Immature natural killer cell (primary cell): ENCODE data around the gene AMOTL2. TPM values are rescaled to one million over a fixed set of nuclear protein-coding genes. Genes with fewer than 3 reads are reported as not detected.

ENCODE experiments used
- DNase-seq, 3 donors: peaks; one replicate each; pipeline ENCODE4 v3.0.0; 2022; ENCODE audit warnings: mixed read lengths in 1 of 3
- H3K27ac Mint-ChIP-seq, 6 donors: one replicate each; pipeline ENCODE4 v1.8.0; 2020; ENCODE audit warnings: mixed read lengths in 6 of 6, mild to moderate bottlenecking in 5 of 6, inconsistent platforms in 4 of 6, moderate library complexity in 3 of 6
- H3K27me3 Mint-ChIP-seq, 3 donors: one replicate each; pipeline ENCODE4 v1.8.0; 2020 to 2021; ENCODE audit warnings: low read depth in 3 of 3, mild to moderate bottlenecking in 3 of 3, mixed read lengths in 3 of 3, moderate library complexity in 3 of 3, inconsistent platforms in 1 of 3
- H3K36me3 Mint-ChIP-seq, 3 donors: one replicate each; pipeline ENCODE4 v1.8.0; 2020; ENCODE audit warnings: mixed read lengths in 3 of 3, inconsistent platforms in 2 of 3, mild to moderate bottlenecking in 2 of 3
- H3K4me1 Mint-ChIP-seq, 2 donors: one replicate each; pipeline ENCODE4 v1.8.0; 2020; ENCODE audit warnings: inconsistent platforms in 2 of 2, mild to moderate bottlenecking in 2 of 2, mixed read lengths in 2 of 2, moderate library complexity in 1 of 2
- H3K4me3 Mint-ChIP-seq, 5 donors: one replicate each; pipeline ENCODE4 v1.8.0; 2020; ENCODE audit warnings: mild to moderate bottlenecking in 5 of 5, mixed read lengths in 5 of 5, inconsistent platforms in 3 of 5, moderate library complexity in 3 of 5
- H3K9me3 Mint-ChIP-seq, 6 donors: one replicate each; pipeline ENCODE4 v1.8.0; 2020; ENCODE audit warnings: mild to moderate bottlenecking in 6 of 6, mixed read lengths in 6 of 6, inconsistent platforms in 4 of 6, moderate library complexity in 3 of 6
- polyA plus RNA-seq, 3 donors: library from polyadenylated mRNA; unstranded; fragments of 300-500 nt; fragmentation: Illumina TruSeq; gene quantifications; one replicate each; pipeline ENCODE4 v1.2.3, GENCODE V29; 2021

AMOTL2 gene
- polyA plus RNA-seq, 3 donors from 2014 or later: not detected

GRCh38 chr3:134389865-134390264 is 15.6 kb upstream of the AMOTL2 start:
- Mint-ChIP-seq H3K27ac (no peak overlapping the region), H3K36me3 (no peaks in the 10 kb centered on the region), H3K27me3 (peaks cover 0 to 7% (median 2%) of the 10 kb centered on the region in 3 donors), H3K4me1 (no peaks in the 10 kb centered on the region), H3K9me3 (no peaks in the 10 kb centered on the region), H3K4me3 (no peak overlapping the region)
- no peak for DNase-seq

DNA sequence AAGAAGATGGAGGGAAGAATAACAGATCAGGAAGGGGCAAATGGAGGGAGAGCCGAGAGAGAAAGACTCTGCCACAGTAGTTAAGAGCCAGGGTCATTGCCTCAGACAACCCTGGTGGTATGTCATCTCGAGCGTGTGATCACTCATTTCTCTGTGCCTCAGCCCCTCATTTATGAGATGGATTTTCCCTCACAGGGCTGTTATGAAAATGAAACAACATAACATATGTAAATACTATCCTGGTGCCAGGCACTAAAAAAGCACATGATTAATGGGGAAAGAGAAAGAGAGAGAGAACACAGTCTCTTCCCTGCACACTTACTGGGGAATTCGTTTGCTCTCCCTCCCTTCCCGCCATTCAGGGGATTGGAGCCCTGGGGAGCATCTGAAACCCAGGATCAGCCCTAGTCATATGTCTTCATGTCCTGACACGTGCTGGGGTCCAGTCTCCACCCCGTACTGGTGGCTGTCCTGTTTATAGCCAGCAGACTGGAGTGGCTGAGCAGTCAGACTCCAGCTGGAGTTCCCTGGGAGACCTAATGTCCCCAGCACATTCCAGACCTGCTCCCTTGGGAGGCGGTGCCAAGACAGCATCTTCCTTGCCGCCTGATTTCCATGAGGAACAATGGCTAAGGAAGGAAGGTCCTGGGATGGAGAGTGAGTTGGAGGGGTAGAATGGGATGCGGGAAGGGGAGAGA is 14.7 kb upstream of the AMOTL2 start:
- Mint-ChIP-seq H3K9me3 (no peaks in the 10 kb centered on the region), H3K36me3 (no peaks in the 10 kb centered on the region), H3K27ac (no peak overlapping the region), H3K27me3 (peaks cover 1 to 7% (median 2%) of the 10 kb centered on the region in 3 donors), H3K4me1 (no peaks in the 10 kb centered on the region), H3K4me3 (no peak overlapping the region)
- DNase-seq: no peak

- DNase-seq: no peak
- Mint-ChIP-seq H3K9me3 (no peaks in the 10 kb centered on the region), H3K27ac (no peak overlapping the region), H3K27me3 (peaks cover 2 to 7% (median 2%) of the 10 kb centered on the region in 3 donors), H3K4me3 (no peak overlapping the region), H3K4me1 (no peaks in the 10 kb centered on the region), H3K36me3 (no peaks in the 10 kb centered on the region)
Observed at GRCh38 chr3:134388292-134388691, 14.0 kb upstream of the AMOTL2 start.

DNA sequence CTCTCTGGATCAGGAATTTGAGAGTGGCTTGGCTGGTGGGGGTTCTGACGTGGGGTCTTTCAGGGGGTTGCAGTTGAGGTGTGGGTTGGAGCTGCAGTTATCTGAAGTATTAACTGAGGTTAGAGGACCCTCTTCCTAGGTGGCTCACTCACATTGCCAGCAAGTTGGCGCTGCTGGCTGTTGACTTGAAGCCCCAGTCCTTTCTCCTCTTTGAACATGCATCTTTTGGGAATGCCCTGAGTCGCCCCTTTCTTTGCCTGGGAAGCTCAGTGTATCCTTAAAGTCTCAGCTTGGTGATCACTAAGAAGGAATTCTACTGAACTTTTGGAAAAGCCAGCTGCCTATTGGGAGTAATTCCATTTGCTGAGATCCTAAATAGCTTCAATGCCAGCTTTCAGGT is 13.0 kb upstream of the AMOTL2 start:
- H3K27ac Mint-ChIP-seq: no peak overlapping the region
- H3K27me3 Mint-ChIP-seq: peaks cover 2 to 7% (median 4%) of the 10 kb centered on the region in 3 donors
- H3K36me3 Mint-ChIP-seq: no peaks in the 10 kb centered on the region
- DNase-seq: no peak
- no peak overlapping the region for H3K4me3 Mint-ChIP-seq
- H3K9me3 Mint-ChIP-seq: no peaks in the 10 kb centered on the region
- no peaks in the 10 kb centered on the region for H3K4me1 Mint-ChIP-seq

DNA sequence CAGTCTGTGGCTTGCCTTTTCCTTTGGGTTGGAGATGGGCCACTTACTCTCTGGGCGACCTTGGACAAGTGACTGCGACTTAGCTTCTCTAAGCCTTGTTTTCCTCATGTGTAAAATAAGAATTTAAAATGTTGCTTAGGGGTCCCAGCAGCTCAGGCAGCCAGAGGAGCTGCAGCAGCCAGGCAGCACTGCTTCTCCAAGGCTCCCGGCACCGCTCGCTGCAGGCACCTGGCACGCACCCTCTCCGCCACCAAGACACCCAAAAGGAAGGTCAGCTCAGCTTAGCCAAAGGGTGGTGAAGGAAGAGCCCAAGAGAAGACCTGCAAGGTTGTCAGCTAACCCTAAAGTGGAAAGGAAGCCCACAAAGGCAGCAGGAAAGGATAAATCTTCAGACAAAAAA is 10.7 kb upstream of the AMOTL2 start:
- DNase-seq: no peak
- Mint-ChIP-seq H3K9me3 (no peaks in the 10 kb centered on the region), H3K27ac (no peak overlapping the region), H3K4me1 (no peaks in the 10 kb centered on the region), H3K27me3 (peaks cover under 1 to 6% (median 4%) of the 10 kb centered on the region in 3 donors), H3K4me3 (no peak overlapping the region), H3K36me3 (no peaks in the 10 kb centered on the region)

- H3K4me1 Mint-ChIP-seq: no peaks in the 10 kb centered on the region
- no peak overlapping the region for H3K27ac Mint-ChIP-seq
- H3K36me3 Mint-ChIP-seq: no peaks in the 10 kb centered on the region
- H3K9me3 Mint-ChIP-seq: no peaks in the 10 kb centered on the region
- H3K4me3 Mint-ChIP-seq: no peak overlapping the region
- H3K27me3 Mint-ChIP-seq: peaks cover 1 to 9% (median 2%) of the 10 kb centered on the region in 3 donors
- DNase-seq: no peak
Observed at GRCh38 chr3:134381831-134382442, 7.7 kb upstream of the AMOTL2 start.

DNA sequence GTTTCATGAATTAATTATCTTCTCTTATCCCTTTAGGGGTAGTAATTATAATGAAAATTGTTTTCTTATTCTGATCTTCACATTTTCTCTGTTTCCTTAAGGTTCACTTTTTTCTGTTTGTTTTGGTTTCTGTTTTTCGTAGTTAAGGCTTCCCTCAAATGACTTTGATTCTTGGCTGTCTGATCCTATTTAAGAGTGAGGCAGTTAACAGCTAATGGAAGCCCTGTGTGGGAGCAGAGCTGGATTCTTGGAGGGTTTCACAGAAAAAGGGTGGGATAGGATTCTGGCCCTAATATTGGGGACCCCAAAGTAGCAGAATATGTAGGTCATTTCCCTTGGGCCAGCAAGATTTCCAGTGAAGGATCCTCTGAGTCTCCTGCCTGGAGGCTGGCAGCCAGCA is 6.8 kb upstream of the AMOTL2 start:
- DNase-seq: no peak
- H3K4me1 Mint-ChIP-seq: no peaks in the 10 kb centered on the region
- H3K36me3 Mint-ChIP-seq: no peaks in the 10 kb centered on the region
- no peak overlapping the region for H3K27ac Mint-ChIP-seq
- H3K27me3 Mint-ChIP-seq: peaks cover 3 to 9% (median 6%) of the 10 kb centered on the region in 3 donors
- no peaks in the 10 kb centered on the region for H3K9me3 Mint-ChIP-seq
- no peak overlapping the region for H3K4me3 Mint-ChIP-seq

DNA sequence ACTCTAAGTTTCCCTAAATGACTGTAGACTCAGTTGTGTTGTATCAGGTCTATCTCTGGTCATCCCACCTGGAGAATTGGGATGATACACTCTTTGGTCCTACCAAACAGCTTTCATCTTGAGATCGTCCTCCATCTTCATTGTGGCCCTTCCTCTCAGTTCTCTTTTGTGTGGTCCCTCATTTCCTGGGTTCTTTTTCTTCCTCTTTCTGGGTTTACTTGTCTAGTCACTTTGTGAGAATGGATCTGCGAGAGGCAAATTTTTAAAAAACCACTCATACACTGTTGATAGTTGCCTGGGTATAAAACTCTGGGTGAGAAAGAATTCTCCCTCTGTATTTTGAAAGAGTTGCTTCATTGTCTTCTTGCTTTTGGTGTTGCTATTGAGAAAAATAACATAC is 6.0 kb upstream of the AMOTL2 start:
- Mint-ChIP-seq H3K27ac (no peak overlapping the region), H3K36me3 (no peaks in the 10 kb centered on the region), H3K9me3 (no peaks in the 10 kb centered on the region), H3K4me3 (no peak overlapping the region), H3K27me3 (peaks cover 4 to 13% (median 12%) of the 10 kb centered on the region in 3 donors), H3K4me1 (peaks cover 3 to 5% of the 10 kb centered on the region in 2 donors)
- no peak for DNase-seq

GRCh38 chr3:134378818-134379217 is 4.6 kb upstream of the AMOTL2 start:
- no peak for DNase-seq
- Mint-ChIP-seq H3K36me3 (no peaks in the 10 kb centered on the region), H3K4me1 (peaks cover 11 to 12% of the 10 kb centered on the region in 2 donors), H3K27me3 (peaks cover 5 to 20% (median 11%) of the 10 kb centered on the region in 3 donors), H3K4me3 (no peak overlapping the region), H3K9me3 (no peaks in the 10 kb centered on the region), H3K27ac (no peak overlapping the region)

DNA sequence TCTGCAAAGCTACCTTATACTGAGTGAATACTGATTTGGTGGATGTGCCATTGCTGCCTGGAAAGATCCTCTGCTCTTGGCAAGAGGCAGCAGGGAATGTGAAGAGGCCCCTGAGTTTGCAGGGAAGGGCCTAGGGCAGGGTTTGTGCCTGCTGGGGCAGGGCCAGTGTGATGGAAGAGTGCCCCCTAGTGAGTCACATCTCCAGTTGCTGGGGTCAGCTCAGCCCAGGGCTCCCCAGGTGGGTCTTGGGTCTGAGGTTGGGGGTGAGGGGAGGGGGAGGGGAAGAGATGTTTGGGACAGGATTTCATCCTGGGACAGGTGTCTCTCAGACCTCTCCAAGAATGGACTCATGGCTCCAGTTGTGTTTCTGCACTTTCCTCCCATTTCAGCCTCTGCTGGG is 4.1 kb upstream of the AMOTL2 start:
- H3K27me3 Mint-ChIP-seq: peaks cover 5 to 20% (median 11%) of the 10 kb centered on the region in 3 donors
- no peaks in the 10 kb centered on the region for H3K9me3 Mint-ChIP-seq
- no peak overlapping the region for H3K4me3 Mint-ChIP-seq
- peak; percentile 6 to 19 (median 10) for DNase-seq
- H3K4me1 Mint-ChIP-seq: peaks cover 11 to 12% of the 10 kb centered on the region in 2 donors
- H3K27ac Mint-ChIP-seq: no peak overlapping the region
- H3K36me3 Mint-ChIP-seq: no peaks in the 10 kb centered on the region

- DNase-seq: no peak
- Mint-ChIP-seq H3K4me3 (no peak overlapping the region), H3K27me3 (peaks cover 5 to 20% (median 11%) of the 10 kb centered on the region in 3 donors), H3K27ac (no peak overlapping the region), H3K9me3 (no peaks in the 10 kb centered on the region), H3K36me3 (no peaks in the 10 kb centered on the region), H3K4me1 (peaks cover 11 to 12% of the 10 kb centered on the region in 2 donors)
Observed at GRCh38 chr3:134377896-134378295, 3.6 kb upstream of the AMOTL2 start.

GRCh38 chr3:134376786-134377426 is 2.7 kb upstream of the AMOTL2 start:
- no peaks in the 10 kb centered on the region for H3K9me3 Mint-ChIP-seq
- peaks cover 11 to 12% of the 10 kb centered on the region in 2 donors for H3K4me1 Mint-ChIP-seq
- no peak overlapping the region for H3K4me3 Mint-ChIP-seq
- DNase-seq: no peak
- H3K36me3 Mint-ChIP-seq: no peaks in the 10 kb centered on the region
- no peak overlapping the region for H3K27ac Mint-ChIP-seq
- peaks cover 5 to 20% (median 11%) of the 10 kb centered on the region in 3 donors for H3K27me3 Mint-ChIP-seq

DNA sequence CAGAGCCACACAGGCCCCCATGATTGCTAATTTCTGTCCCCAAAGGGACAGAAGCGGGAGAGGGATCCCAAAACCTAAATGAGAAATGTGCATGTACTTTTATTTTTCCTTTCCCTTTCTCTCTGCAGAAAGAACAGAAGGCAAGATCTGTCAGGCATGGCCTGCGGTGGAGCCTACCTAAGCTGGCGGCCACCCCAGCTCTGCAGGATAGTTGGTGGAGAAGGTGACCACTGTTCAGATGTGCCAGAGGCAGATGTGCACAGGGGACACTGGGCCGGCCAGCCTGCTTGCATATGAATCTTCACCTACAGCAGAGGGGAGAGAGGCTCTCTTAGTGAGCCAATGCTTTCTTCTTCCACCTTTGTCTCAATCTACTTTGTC is 2.1 kb upstream of the AMOTL2 start:
- peaks cover 5 to 20% (median 11%) of the 10 kb centered on the region in 3 donors for H3K27me3 Mint-ChIP-seq
- H3K4me3 Mint-ChIP-seq: no peak overlapping the region
- no peak overlapping the region for H3K27ac Mint-ChIP-seq
- no peaks in the 10 kb centered on the region for H3K9me3 Mint-ChIP-seq
- H3K36me3 Mint-ChIP-seq: no peaks in the 10 kb centered on the region
- peaks cover 11 to 12% of the 10 kb centered on the region in 2 donors for H3K4me1 Mint-ChIP-seq
- DNase-seq: no peak

DNA sequence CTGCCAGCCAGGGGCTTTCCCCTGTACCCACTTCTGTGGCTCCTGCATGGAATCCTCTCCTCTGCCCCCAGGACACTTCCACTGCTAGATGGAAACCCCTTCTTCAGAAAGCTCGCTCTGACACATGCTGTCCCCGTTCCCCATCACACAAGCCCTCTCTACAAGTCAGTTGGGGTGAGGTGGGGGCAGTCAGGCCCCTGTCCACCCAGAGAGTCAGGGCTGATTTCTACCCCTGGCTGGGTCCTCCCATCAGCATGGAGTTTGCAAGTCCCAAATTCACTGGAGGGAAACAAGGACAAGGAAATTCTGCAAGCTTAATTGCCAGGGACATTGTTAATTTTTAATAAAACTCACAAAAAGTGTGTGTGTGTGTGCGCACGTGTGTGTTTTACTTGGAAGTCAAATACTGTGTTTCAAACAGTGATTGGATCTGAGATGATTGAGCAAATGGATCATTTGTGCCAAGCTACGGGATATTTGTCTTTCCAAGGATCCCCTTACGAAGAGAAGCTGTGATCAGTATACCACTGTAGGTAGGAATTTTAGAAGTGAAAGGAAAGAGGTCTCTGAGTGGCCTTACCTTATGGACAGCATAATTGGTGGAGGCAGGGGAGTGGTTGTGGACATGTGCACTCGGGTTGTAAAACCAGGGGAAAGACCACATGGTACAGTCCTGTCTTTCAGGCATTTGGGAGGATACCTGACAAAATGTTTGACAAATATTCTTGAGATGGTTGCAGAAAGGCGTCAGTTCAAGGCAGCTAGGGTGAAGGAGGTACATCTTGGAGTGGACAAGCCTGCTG is 1.5 kb upstream of the AMOTL2 start:
- no peak overlapping the region for H3K27ac Mint-ChIP-seq
- no peaks in the 10 kb centered on the region for H3K9me3 Mint-ChIP-seq
- peak overlapping the region; percentile 30 to 73 (median 72) for H3K4me3 Mint-ChIP-seq
- peaks cover 11 to 12% of the 10 kb centered on the region in 2 donors for H3K4me1 Mint-ChIP-seq
- peaks cover 4 to 20% (median 11%) of the 10 kb centered on the region in 3 donors for H3K27me3 Mint-ChIP-seq
- DNase-seq: no peak
- no peaks in the 10 kb centered on the region for H3K36me3 Mint-ChIP-seq
